Neuronal stem cell (in vitro differentiated cells): ENCODE measurements around the gene MCEMP1. TPM values are rescaled to one million over a fixed set of nuclear protein-coding genes. Genes with fewer than 3 reads are reported as not detected.

Source experiments
- DNase-seq: peaks from one replicate; pipeline ENCODE4 v3.0.0-alpha.2; 2013; ENCODE audit warnings: low spot score
- H2AFZ ChIP-seq: one replicate; pipeline ENCODE4 v1.6.1; 2013; ENCODE audit warnings: mild to moderate bottlenecking, low read length, inconsistent platforms
- H2AK5ac ChIP-seq: 2 replicates; pipeline ENCODE4 v1.6.1; 2013; ENCODE audit warnings: low read depth, mild to moderate bottlenecking, inconsistent platforms, low read length, moderate library complexity, mixed read lengths
- H2BK120ac ChIP-seq: 2 replicates; pipeline ENCODE4 v1.6.1; 2013; ENCODE audit warnings: low read depth, mild to moderate bottlenecking, inconsistent platforms, low read length, moderate library complexity, mixed read lengths
- H2BK12ac ChIP-seq: one replicate; pipeline ENCODE4 v1.6.1; 2013; ENCODE audit warnings: low read length, inconsistent platforms
- H2BK15ac ChIP-seq: 2 replicates; pipeline ENCODE4 v1.6.1; 2013; ENCODE audit warnings: mild to moderate bottlenecking, low read length, inconsistent platforms, mixed read lengths
- H2BK5ac ChIP-seq: one replicate; pipeline ENCODE4 v1.6.1; 2013; ENCODE audit warnings: inconsistent platforms, mild to moderate bottlenecking, low read length, moderate library complexity
- H3K14ac ChIP-seq: one replicate; pipeline ENCODE4 v1.6.1; 2013; ENCODE audit warnings: low read length, inconsistent platforms
- H3K18ac ChIP-seq: 2 replicates; pipeline ENCODE4 v1.6.1; 2013; ENCODE audit warnings: low read length, inconsistent platforms
- H3K23ac ChIP-seq: 2 replicates; pipeline ENCODE4 v1.6.1; 2013; ENCODE audit warnings: low read depth, mild to moderate bottlenecking, mixed read lengths, low read length, inconsistent platforms; ENCODE audit not compliant: poor library complexity
- H3K27ac ChIP-seq: replicated peaks from 3 replicates; pipeline ENCODE4 v1.5.1; 2013; ENCODE audit warnings: low read length, inconsistent platforms
- H3K27me3 ChIP-seq, 3 experiments: 2 replicates each; pipeline ENCODE4 v1.6.1; 2013; ENCODE audit warnings: low read length in 3 of 3, mild to moderate bottlenecking in 2 of 3, inconsistent platforms in 1 of 3, low read depth in 1 of 3, mixed read lengths in 1 of 3, moderate library complexity in 1 of 3; ENCODE audit not compliant: control insufficient read depth in 3 of 3, insufficient read depth in 3 of 3
- H3K36me3 ChIP-seq, 2 donors: replicated peaks in 1 of 2; 2 replicates each; pipeline ENCODE4 v1.6.1; 2013; ENCODE audit warnings: low read length in 2 of 2; ENCODE audit not compliant: control insufficient read depth in 2 of 2, insufficient read depth in 2 of 2
- H3K4ac ChIP-seq: 2 replicates; pipeline ENCODE4 v1.6.1; 2013; ENCODE audit warnings: inconsistent platforms, mild to moderate bottlenecking, low read length, moderate library complexity
- H3K4me1 ChIP-seq, 2 donors: 1 replicate in 1 of 2; 2 replicates in 1 of 2; pipeline ENCODE4 v1.6.1; 2013; ENCODE audit warnings: low read length in 2 of 2, low read depth in 1 of 2; ENCODE audit not compliant: control insufficient read depth in 2 of 2, insufficient read depth in 1 of 2
- H3K4me2 ChIP-seq: one replicate; pipeline ENCODE4 v1.6.1; 2013; ENCODE audit warnings: mild to moderate bottlenecking, low read length, inconsistent platforms; ENCODE audit not compliant: insufficient read depth, poor library complexity, severe bottlenecking
- H3K4me3 ChIP-seq, 2 donors: 2 replicates each; pipeline ENCODE4 v1.5.1; 2013; ENCODE audit warnings: low read length in 2 of 2, mild to moderate bottlenecking in 2 of 2, inconsistent platforms in 1 of 2, moderate library complexity in 1 of 2
- H3K79me1 ChIP-seq: one replicate; pipeline ENCODE4 v1.6.1; 2013; ENCODE audit warnings: low read depth, mild to moderate bottlenecking, inconsistent platforms, low read length, moderate library complexity
- H3K9ac ChIP-seq: one replicate; pipeline ENCODE4 v1.6.1; 2013; ENCODE audit warnings: mild to moderate bottlenecking, low read depth, low read length, inconsistent platforms; ENCODE audit not compliant: poor library complexity
- H3K9me3 ChIP-seq, 2 donors: replicated peaks in 1 of 2; 2 replicates each; pipeline versions ENCODE3 to v1.6.1; 2013; ENCODE audit warnings: low read length in 2 of 2, mild to moderate bottlenecking in 2 of 2, inconsistent platforms in 1 of 2, low read depth in 1 of 2, mixed read lengths in 1 of 2, moderate library complexity in 1 of 2; ENCODE audit not compliant: control insufficient read depth in 2 of 2, insufficient read depth in 1 of 2
- H4K8ac ChIP-seq: one replicate; pipeline ENCODE4 v1.6.1; 2013; ENCODE audit warnings: low read depth, mild to moderate bottlenecking, inconsistent platforms, low read length, moderate library complexity
- H4K91ac ChIP-seq: one replicate; pipeline ENCODE4 v1.6.1; 2013; ENCODE audit warnings: low read length, low read depth, mild to moderate bottlenecking, inconsistent platforms; ENCODE audit not compliant: poor library complexity
- WGBS, 2 donors: extraction: QIAGEN DNeasy Blood & Tissue Kit; methylation state at CpG; one replicate each; pipeline ENCODE4 v1.1.7; 2013; ENCODE audit warnings: missing lambda C conversion rate in 2 of 2, mixed read lengths in 1 of 2; ENCODE audit not compliant: insufficient read length in 2 of 2, insufficient replicate concordance in 1 of 2; ENCODE audit errors: extremely low coverage in 2 of 2; 5-methylcytosine and 5-hydroxymethylcytosine counted together
- polyA plus RNA-seq, 2 experiments: library from polyadenylated mRNA; stranded (reverse); fragments of 200-250 nt; gene quantifications; one replicate each; pipeline ENCODE4 v1.2.3, GENCODE V29; 2013

The MCEMP1 gene
- polyA plus RNA-seq (2013, experiment 1 of 2) = not detected
- not detected for polyA plus RNA-seq (2013, experiment 2 of 2)

DNA sequence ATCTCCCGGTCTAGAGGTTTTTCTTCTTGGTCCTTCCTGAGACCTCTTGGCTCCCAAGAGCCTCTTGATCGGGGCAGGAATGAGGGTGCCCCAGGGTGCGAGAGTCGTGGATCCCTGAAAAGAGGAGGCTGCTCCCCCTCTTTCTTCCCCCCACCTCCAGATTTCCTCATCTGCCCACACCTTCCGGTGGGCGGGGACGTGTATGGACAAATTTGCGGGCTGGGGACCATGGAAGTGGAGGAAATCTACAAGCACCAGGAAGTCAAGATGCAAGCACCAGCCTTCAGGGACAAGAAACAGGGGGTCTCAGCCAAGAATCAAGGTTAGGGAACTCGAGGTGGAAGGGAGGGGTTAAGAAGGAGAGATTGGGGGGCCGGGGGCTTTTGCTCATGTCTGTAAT, at the start of gene MCEMP1:
MCEMP1 (plus strand) TSS at position 237 of the 400 bp plus-strand sequence; CDS start at position 268, 31 bp downstream.
- Histone ChIP-seq H2BK120ac (peak within 1 kb of the TSS; percentile 87), H3K9ac (no peak within 1 kb of the TSS), H3K27me3 (peaks cover 0 to 15% (median 10%) of the 10 kb centered on the region in 3 experiments), H3K4me1 (peaks cover 5 to 9% of the 10 kb centered on the region in 2 donors), H2AK5ac (peak within 1 kb of the TSS; percentile 90), H3K4ac (no peak within 1 kb of the TSS), H2BK15ac (peak within 1 kb of the TSS; percentile 89), H3K4me3 (peak within 1 kb of the TSS in 1 of 2 donors; percentile 41), H3K14ac (peak within 1 kb of the TSS; percentile 38), H3K36me3 (peaks cover 0 to under 1% of the 10 kb centered on the region in 2 donors), H2BK5ac (peak within 1 kb of the TSS; percentile 82), H2BK12ac (no peak within 1 kb of the TSS), H3K9me3 (no peaks in the 10 kb centered on the region), H3K27ac (no peak within 1 kb of the TSS), H4K91ac (no peak within 1 kb of the TSS), H3K4me2 (no peak within 1 kb of the TSS), H3K79me1 (peaks cover 9% of the 10 kb centered on the region), H3K23ac (peak within 1 kb of the TSS; percentile 65), H2AFZ (peak within 1 kb of the TSS; percentile 41), H3K18ac (no peak within 1 kb of the TSS), H4K8ac (peak within 1 kb of the TSS; percentile 92)
- DNase-seq = no peak
- WGBS, 2 donors = no CpG with 5 or more reads among the region's 10 CpGs

DNA sequence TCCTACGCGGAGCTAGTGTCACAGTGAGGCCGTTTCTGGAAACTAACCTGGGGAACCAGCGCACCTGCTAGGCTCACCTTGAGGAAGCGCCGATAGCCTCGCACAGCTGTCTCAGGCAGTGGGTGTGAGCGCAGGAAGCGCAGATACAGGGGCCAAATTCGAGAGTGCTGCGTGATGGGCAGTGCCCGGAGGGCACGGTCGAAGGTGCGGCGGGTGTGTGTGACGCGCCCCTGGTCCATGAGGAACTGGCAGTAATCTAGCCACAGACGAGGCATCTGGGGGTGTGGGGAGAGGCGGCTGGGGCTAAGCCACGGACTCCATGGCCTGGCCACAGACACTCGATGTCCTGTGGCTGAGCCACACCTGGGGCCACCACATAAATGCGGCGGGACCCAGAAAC, 49.7 kb upstream of the MCEMP1 start:
- Histone ChIP-seq H3K9me3 (no peaks in the 10 kb centered on the region), H3K4me1 (peaks cover 8 to 12% of the 10 kb centered on the region in 2 donors), H3K18ac (no peak overlapping the region), H2BK15ac (no peak overlapping the region), H3K36me3 (peaks cover 19 to 48% of the 10 kb centered on the region in 2 donors), H2BK12ac (no peak overlapping the region), H3K79me1 (peaks cover 39% of the 10 kb centered on the region), H3K4me3 (peak overlapping the region in 1 of 2 donors; percentile 15), H2BK120ac (no peak overlapping the region), H3K14ac (no peak overlapping the region), H4K91ac (no peak overlapping the region), H3K27me3 (no peaks in the 10 kb centered on the region), H3K23ac (peak overlapping the region; percentile 0), H3K27ac (no peak overlapping the region), H3K4me2 (no peak overlapping the region), H2AK5ac (no peak overlapping the region), H3K9ac (no peak overlapping the region), H2BK5ac (peak overlapping the region; percentile 39), H4K8ac (no peak overlapping the region), H3K4ac (no peak overlapping the region), H2AFZ (no peak overlapping the region)
- DNase-seq = no peak
- WGBS, 2 donors = no CpG with 5 or more reads among the region's 24 CpGs

DNA sequence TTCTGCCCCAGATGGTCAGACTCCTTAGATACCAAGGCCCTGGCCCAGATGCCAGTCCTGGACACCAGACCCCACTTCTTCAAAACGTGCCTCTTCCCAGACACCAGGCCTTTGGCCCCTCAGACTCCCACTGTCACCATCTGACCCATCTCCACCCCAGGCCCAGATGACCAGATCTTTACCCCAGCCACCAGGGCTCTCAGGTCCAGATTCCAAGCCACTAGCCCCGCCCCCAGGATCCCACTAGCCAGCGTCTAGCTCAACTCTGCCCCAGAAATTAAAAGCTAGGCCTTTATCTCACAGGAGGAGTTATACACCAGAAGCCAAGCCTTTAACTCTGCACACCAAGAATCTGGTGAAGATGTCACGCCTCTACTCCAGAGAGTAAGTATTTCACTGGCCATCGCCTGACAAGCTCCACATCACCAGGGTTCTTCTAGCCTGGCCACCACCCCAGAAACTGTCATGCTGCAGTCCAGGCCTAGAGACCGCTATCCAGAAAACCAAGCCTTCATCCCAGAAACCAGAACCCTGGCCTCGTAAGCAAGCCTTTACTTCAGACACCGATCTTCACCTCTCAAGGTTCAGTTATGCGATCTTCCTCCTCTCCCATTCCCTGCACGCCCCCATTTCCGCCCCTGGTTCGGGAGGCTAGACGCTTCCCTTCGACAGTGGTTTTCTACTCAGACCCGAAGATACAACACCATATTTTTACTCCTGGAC, 48.1 kb upstream of the MCEMP1 start:
- no CpG with 5 or more reads among the region's 15 CpGs for WGBS, 2 donors
- Histone ChIP-seq H3K36me3 (peaks cover 9 to 33% of the 10 kb centered on the region in 2 donors), H2AK5ac (peak overlapping the region; percentile 48), H3K14ac (no peak overlapping the region), H3K79me1 (peaks cover 41% of the 10 kb centered on the region), H4K91ac (no peak overlapping the region), H3K23ac (peak overlapping the region; percentile 6), H2BK12ac (no peak overlapping the region), H3K4me1 (peaks cover 8 to 12% of the 10 kb centered on the region in 2 donors), H3K18ac (no peak overlapping the region), H3K4ac (no peak overlapping the region), H2BK5ac (no peak overlapping the region), H3K9me3 (no peaks in the 10 kb centered on the region), H3K9ac (peak overlapping the region; percentile 96), H3K4me3 (peak overlapping the region; percentile 89 to 92), H3K4me2 (peak overlapping the region; percentile 85), H2BK120ac (no peak overlapping the region), H2BK15ac (no peak overlapping the region), H4K8ac (peak overlapping the region; percentile 3), H3K27me3 (no peaks in the 10 kb centered on the region), H3K27ac (no peak overlapping the region), H2AFZ (peak overlapping the region; percentile 82)
- no peak for DNase-seq

DNA sequence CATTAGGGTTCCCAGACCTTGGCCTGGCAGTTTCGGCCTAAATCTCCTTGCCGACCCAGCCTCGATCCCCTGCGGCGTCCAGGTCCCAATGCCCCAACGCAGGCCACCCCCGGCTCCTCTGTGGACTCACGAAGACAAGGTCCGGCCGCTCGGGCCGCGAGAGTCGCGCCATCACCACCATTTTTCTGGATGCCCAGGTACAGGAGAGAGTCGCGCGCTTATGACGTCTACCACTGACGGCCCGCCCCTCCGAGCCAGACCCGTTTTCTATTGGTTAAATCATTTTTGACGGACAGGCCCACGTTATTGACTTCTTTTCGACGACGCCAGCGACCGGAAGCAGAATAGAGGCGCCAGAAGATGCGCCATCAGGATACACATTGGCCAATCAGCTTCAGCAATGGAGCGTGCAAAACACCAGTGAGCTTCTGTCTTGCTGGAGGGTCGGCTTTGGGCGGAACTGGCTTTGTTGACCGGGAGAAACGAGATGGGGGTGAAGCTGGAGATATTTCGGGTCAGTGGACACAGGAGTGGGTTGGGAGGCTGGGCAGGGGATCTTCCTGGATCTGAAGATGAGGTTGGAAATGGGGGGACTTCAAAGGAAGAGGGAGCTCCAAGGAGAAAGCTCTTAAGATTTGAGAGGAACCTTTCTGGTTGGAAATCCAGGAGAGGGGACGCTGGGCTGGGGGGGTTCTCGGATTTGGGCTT, 47.4 kb upstream of the MCEMP1 start, which contains the start of the genes PET100 and XAB2:
PET100 (plus strand) TSS at position 447 of the 708 bp plus-strand sequence; CDS start at position 488, 41 bp downstream.
XAB2 (minus strand) TSS at position 199 of the 708 bp plus-strand sequence; CDS start at position 181, 18 bp downstream.
- Histone ChIP-seq H3K27ac (no peak within 1 kb of the TSS), H3K79me1 (peaks cover 41% of the 10 kb centered on the region), H3K4ac (no peak within 1 kb of the TSS), H2BK12ac (no peak within 1 kb of the TSS), H2BK15ac (no peak within 1 kb of the TSS), H4K91ac (no peak within 1 kb of the TSS), H3K4me3 (peak within 1 kb of the TSS; percentile 89 to 92), H2AK5ac (peak within 1 kb of the TSS; percentile 48), H2AFZ (peak within 1 kb of the TSS; percentile 82), H3K4me2 (peak within 1 kb of the TSS; percentile 85), H3K9ac (peak within 1 kb of the TSS; percentile 96), H3K36me3 (peaks cover 9 to 27% of the 10 kb centered on the region in 2 donors), H3K18ac (peak within 1 kb of the TSS; percentile 87), H2BK5ac (no peak within 1 kb of the TSS), H3K4me1 (peaks cover 8 to 12% of the 10 kb centered on the region in 2 donors), H3K27me3 (no peaks in the 10 kb centered on the region), H2BK120ac (no peak within 1 kb of the TSS), H3K14ac (no peak within 1 kb of the TSS), H3K23ac (peak within 1 kb of the TSS; percentile 35), H3K9me3 (no peaks in the 10 kb centered on the region), H4K8ac (peak within 1 kb of the TSS; percentile 3)
- WGBS, 2 donors = no CpG with 5 or more reads among the region's 40 CpGs
- peak; percentile 99 for DNase-seq
